Parathyroid adenoma (tissue), 2 donors: ENCODE measurements around the gene DUS1L.

Experiments used
- H2AFZ ChIP-seq: fragments of 300-600 bp; sonication (generic); one replicate; pipeline ENCODE4 v1.7.0; 2017; ENCODE audit warnings: antibody characterized with exemption, mild to moderate bottlenecking
- H3K27ac ChIP-seq: fragments of 300-600 bp; sonication (generic); one replicate; pipeline ENCODE4 v1.7.0; 2017
- H3K27me3 ChIP-seq: fragments of 300-600 bp; sonication (generic); one replicate; pipeline ENCODE4 v1.7.0; 2017; ENCODE audit warnings: low read length; ENCODE audit not compliant: control insufficient read depth, insufficient read depth
- H3K36me3 ChIP-seq: fragments of 300-600 bp; sonication (generic); one replicate; pipeline ENCODE4 v1.7.0; 2017; ENCODE audit warnings: low read length; ENCODE audit not compliant: control insufficient read depth, insufficient read depth
- H3K4me1 ChIP-seq: fragments of 300-600 bp; sonication (generic); one replicate; pipeline ENCODE4 v1.7.0; 2017; ENCODE audit warnings: control low read depth
- H3K4me2 ChIP-seq: fragments of 300-600 bp; sonication (generic); one replicate; pipeline ENCODE4 v1.7.0; 2017; ENCODE audit warnings: low read length
- H3K4me3 ChIP-seq: fragments of 300-600 bp; sonication (generic); one replicate; pipeline ENCODE4 v1.7.0; 2017; ENCODE audit warnings: low read depth, low read length
- H3K79me2 ChIP-seq: fragments of 300-600 bp; sonication (generic); one replicate; pipeline ENCODE4 v1.7.0; 2017; ENCODE audit warnings: control low read depth
- H3K9ac ChIP-seq: fragments of 300-600 bp; sonication (generic); one replicate; pipeline ENCODE4 v1.7.0; 2017; ENCODE audit warnings: mild to moderate bottlenecking
- H3K9me3 ChIP-seq: fragments of 300-600 bp; sonication (generic); one replicate; pipeline ENCODE4 v1.7.0; 2017; ENCODE audit warnings: low read length; ENCODE audit not compliant: control insufficient read depth
- TF ChIP-seq, protein P1 (sequence below): fragments of 300-600 bp; sonication (generic); IDR thresholded peaks from one replicate; pipeline ENCODE4 v1.7.0; 2017; ENCODE audit warnings: antibody characterized with exemption, mild to moderate bottlenecking
- donor health status: primary hyperparathyroidism.

DUS1L gene

DNA sequence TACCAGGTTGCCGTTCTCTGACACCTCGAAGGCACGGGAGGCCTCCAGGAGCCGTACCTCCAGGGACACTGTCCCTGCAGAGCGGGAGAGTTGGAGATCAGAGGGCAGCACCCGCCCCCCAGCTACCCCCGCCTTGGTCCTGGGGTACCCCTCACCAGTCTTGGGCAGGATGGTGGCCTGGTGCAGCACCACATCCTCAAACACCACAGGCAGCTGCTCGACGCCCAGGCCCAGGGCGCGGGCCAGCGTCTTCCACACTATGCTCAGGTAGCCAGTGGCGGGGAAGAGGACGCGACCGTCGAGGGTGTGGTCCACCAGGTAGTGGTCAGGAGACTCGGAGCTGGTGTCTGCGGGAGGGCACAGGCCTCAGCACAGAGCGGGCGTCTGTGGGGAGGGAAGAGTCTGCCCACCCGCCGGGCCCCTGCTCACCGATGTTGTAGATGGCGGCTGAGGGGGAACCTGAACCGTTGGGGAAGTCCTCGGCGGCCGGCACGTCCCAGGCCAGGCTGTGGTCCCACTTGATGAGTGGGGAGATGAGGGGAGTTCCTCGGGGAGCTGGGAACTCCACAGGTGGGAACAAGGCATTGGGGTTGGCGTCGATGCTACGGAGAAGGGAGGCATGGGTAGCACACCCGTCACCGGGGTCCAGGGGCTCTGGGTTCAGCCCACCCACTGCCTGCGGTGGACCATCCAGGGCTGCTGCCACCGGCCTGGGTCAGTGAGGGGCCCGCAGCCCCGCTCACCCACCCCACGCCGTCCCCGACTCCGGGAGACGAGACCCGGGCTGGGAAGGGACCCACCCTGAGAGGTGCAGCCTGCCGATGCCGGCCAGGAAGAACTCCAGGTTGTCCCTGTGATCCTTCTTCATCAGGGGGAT lies 22.6 kb upstream of the DUS1L start:
- H3K27ac ChIP-seq, result no peak overlapping the region
- H3K4me1 ChIP-seq, result no peaks in the 10 kb centered on the region
- H3K4me2 ChIP-seq, result no peak overlapping the region
- H3K36me3 ChIP-seq, result no peaks in the 10 kb centered on the region
- TF ChIP-seq, protein P1, sequence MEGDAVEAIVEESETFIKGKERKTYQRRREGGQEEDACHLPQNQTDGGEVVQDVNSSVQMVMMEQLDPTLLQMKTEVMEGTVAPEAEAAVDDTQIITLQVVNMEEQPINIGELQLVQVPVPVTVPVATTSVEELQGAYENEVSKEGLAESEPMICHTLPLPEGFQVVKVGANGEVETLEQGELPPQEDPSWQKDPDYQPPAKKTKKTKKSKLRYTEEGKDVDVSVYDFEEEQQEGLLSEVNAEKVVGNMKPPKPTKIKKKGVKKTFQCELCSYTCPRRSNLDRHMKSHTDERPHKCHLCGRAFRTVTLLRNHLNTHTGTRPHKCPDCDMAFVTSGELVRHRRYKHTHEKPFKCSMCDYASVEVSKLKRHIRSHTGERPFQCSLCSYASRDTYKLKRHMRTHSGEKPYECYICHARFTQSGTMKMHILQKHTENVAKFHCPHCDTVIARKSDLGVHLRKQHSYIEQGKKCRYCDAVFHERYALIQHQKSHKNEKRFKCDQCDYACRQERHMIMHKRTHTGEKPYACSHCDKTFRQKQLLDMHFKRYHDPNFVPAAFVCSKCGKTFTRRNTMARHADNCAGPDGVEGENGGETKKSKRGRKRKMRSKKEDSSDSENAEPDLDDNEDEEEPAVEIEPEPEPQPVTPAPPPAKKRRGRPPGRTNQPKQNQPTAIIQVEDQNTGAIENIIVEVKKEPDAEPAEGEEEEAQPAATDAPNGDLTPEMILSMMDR, result no peak
- no peak overlapping the region for H3K9ac ChIP-seq
- H3K79me2 ChIP-seq, result no peaks in the 10 kb centered on the region
- H3K9me3 ChIP-seq, result no peaks in the 10 kb centered on the region
- H3K27me3 ChIP-seq, result no peaks in the 10 kb centered on the region
- H2AFZ ChIP-seq, result no peak overlapping the region
- H3K4me3 ChIP-seq, result no peak overlapping the region

GRCh38 chr17:82086941-82087906 lies 21.6 kb upstream of the DUS1L start:
- Histone ChIP-seq H3K27me3 (no peaks in the 10 kb centered on the region), H3K36me3 (no peaks in the 10 kb centered on the region), H3K4me2 (no peak overlapping the region), H3K27ac (no peak overlapping the region), H3K4me1 (no peaks in the 10 kb centered on the region), H3K9me3 (no peaks in the 10 kb centered on the region), H2AFZ (no peak overlapping the region), H3K4me3 (no peak overlapping the region), H3K9ac (no peak overlapping the region), H3K79me2 (no peaks in the 10 kb centered on the region)
- TF ChIP-seq, protein P1, result no peak

GRCh38 chr17:82085931-82086764 lies 20.5 kb upstream of the DUS1L start:
- Histone ChIP-seq H3K9me3 (no peaks in the 10 kb centered on the region), H3K79me2 (no peaks in the 10 kb centered on the region), H2AFZ (no peak overlapping the region), H3K27ac (no peak overlapping the region), H3K9ac (no peak overlapping the region), H3K27me3 (no peaks in the 10 kb centered on the region), H3K36me3 (no peaks in the 10 kb centered on the region), H3K4me3 (no peak overlapping the region), H3K4me1 (no peaks in the 10 kb centered on the region), H3K4me2 (no peak overlapping the region)
- TF ChIP-seq, protein P1, result no peak

DNA sequence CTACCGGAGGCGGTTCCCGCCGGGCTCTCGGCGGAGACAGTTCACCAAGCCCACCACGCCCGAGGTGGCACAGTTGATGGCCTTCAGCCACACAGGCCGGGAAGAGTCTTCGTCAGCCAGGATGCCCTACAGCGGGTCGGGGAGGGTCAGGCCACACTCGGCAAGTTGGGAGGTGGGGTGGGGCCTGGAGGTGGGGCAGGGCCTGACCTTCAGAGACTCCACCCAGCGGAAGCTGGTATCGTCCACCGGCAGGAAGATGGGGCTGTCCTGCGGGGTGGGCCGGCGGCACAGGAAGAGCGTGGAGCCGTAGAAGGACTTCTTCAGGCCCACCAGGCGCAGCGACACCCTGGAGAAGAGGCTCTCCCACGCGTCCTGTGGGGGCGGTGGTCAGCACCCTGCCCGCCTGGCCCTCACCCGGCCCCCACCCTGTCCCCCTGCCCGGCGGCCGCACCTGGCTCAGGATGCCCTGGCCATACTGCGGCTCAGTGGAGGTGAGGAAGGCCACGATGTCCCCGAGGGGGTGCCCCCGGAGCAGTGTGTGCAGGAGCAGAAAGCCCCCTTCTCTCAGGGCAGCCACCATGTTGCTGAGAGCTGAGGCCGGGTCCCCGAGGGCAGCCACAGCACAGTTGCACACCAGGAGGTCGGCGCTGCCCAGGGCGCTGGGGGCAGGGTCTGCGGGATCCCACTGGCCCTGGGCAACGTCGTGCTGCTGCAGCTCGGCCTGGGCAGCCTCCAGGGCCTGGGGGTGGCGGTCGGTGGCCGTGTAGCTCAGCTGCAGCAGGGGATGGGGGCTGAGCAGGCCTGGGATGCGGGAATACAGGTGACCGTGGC lies 19.6 kb upstream of the DUS1L start:
- no peaks in the 10 kb centered on the region for H3K4me1 ChIP-seq
- H3K9me3 ChIP-seq, result no peaks in the 10 kb centered on the region
- H3K36me3 ChIP-seq, result no peaks in the 10 kb centered on the region
- H3K4me3 ChIP-seq, result no peak overlapping the region
- TF ChIP-seq, protein P1, result no peak
- no peak overlapping the region for H3K4me2 ChIP-seq
- H3K79me2 ChIP-seq, result no peaks in the 10 kb centered on the region
- no peak overlapping the region for H2AFZ ChIP-seq
- no peaks in the 10 kb centered on the region for H3K27me3 ChIP-seq
- no peak overlapping the region for H3K27ac ChIP-seq
- H3K9ac ChIP-seq, result no peak overlapping the region
